WERI-Rb-1 (cell line): ENCODE data around the gene MED13.

ENCODE experiments used
- DNase-seq: peaks from one replicate; pipeline ENCODE4 v3.0.0-alpha.2; 2020
- H3K27ac ChIP-seq: fragments of 250-450 bp; sonication (Bioruptor Pico); 2 replicates; pipeline ENCODE4 v1.5.1; 2020; ENCODE audit warnings: mild to moderate bottlenecking, moderate library complexity
- H3K27me3 ChIP-seq: fragments of 250-450 bp; sonication (Bioruptor Pico); 2 replicates; pipeline ENCODE4 v1.5.1; 2021; ENCODE audit warnings: mild to moderate bottlenecking, low read depth, moderate library complexity; ENCODE audit not compliant: insufficient read depth, severe bottlenecking
- H3K36me3 ChIP-seq: fragments of 250-450 bp; sonication (Bioruptor Pico); 2 replicates; pipeline ENCODE4 v1.5.1; 2020; ENCODE audit warnings: mild to moderate bottlenecking, moderate library complexity
- H3K4me3 ChIP-seq: 2 replicates; pipeline ENCODE4 v1.5.1; 2011; ENCODE audit warnings: low read depth, mild to moderate bottlenecking, control low read depth, low read length
- H3K9me3 ChIP-seq: fragments of 250-450 bp; sonication (Bioruptor Pico); 2 replicates; pipeline ENCODE4 v1.5.1; 2021; ENCODE audit warnings: mild to moderate bottlenecking, moderate library complexity; ENCODE audit not compliant: severe bottlenecking
- CTCF ChIP-seq: IDR thresholded peaks from 2 replicates; pipeline ENCODE4 v1.5.1; 2011; ENCODE audit warnings: low read depth, mild to moderate bottlenecking, control low read depth, inconsistent platforms, low read length

MED13 gene

GRCh38 chr17:62099532-62099931 is 34.5 kb upstream of the MED13 start:
- TF ChIP-seq CTCF = no peak
- H3K4me3 ChIP-seq = no peak overlapping the region
- no peaks in the 10 kb centered on the region for H3K36me3 ChIP-seq
- DNase-seq = no peak
- no peaks in the 10 kb centered on the region for H3K27me3 ChIP-seq
- no peak overlapping the region for H3K27ac ChIP-seq
- H3K9me3 ChIP-seq = no peaks in the 10 kb centered on the region

- TF ChIP-seq CTCF = no peak
- no peak for DNase-seq
- Histone ChIP-seq H3K27me3 (no peaks in the 10 kb centered on the region), H3K9me3 (no peaks in the 10 kb centered on the region), H3K4me3 (no peak overlapping the region), H3K36me3 (no peaks in the 10 kb centered on the region), H3K27ac (no peak overlapping the region)
These were observed 33.6 kb upstream of the MED13 start for GRCh38 chr17:62098623-62099231.

GRCh38 chr17:62096401-62096670 is 31.3 kb upstream of the MED13 start:
- Histone ChIP-seq H3K27me3 (no peaks in the 10 kb centered on the region), H3K4me3 (no peak overlapping the region), H3K36me3 (no peaks in the 10 kb centered on the region), H3K27ac (no peak overlapping the region), H3K9me3 (no peaks in the 10 kb centered on the region)
- no peak for DNase-seq
- no peak for TF ChIP-seq CTCF

- no peaks in the 10 kb centered on the region for H3K36me3 ChIP-seq
- no peaks in the 10 kb centered on the region for H3K27me3 ChIP-seq
- no peaks in the 10 kb centered on the region for H3K9me3 ChIP-seq
- no peak overlapping the region for H3K4me3 ChIP-seq
- no peak for DNase-seq
- no peak for TF ChIP-seq CTCF
- H3K27ac ChIP-seq = no peak overlapping the region
These were observed 29.1 kb upstream of the MED13 start for GRCh38 chr17:62094175-62094574.

- no peak for TF ChIP-seq CTCF
- no peak for DNase-seq
- H3K27ac ChIP-seq = no peak overlapping the region
- no peaks in the 10 kb centered on the region for H3K27me3 ChIP-seq
- no peaks in the 10 kb centered on the region for H3K9me3 ChIP-seq
- H3K4me3 ChIP-seq = no peak overlapping the region
- H3K36me3 ChIP-seq = no peaks in the 10 kb centered on the region
These were observed 28.4 kb upstream of the MED13 start for GRCh38 chr17:62093188-62094155.
